CD14-positive monocyte (primary cell): ENCODE data around the gene HERC4. TPM values are rescaled to one million over a fixed set of nuclear protein-coding genes. Genes with fewer than 3 reads are reported as not detected.

Source experiments
- DNase-seq, 3 donors: peaks; one replicate each; pipeline ENCODE4 v3.0.0-alpha.2; 2011 to 2022
- H2AFZ ChIP-seq: 2 replicates; pipeline ENCODE4 v1.6.0; 2012; ENCODE audit warnings: mild to moderate bottlenecking, low read depth, low read length, inconsistent platforms; ENCODE audit not compliant: insufficient read depth, poor library complexity, severe bottlenecking
- H3K27ac ChIP-seq, 2 donors: 1 replicate in 1 of 2; 2 replicates in 1 of 2; pipeline ENCODE4 v1.5.1; 2012 to 2013; ENCODE audit warnings: low read length in 2 of 2, control low read depth in 1 of 2, inconsistent platforms in 1 of 2, low read depth in 1 of 2, mild to moderate bottlenecking in 1 of 2
- H3K27me3 ChIP-seq, 2 donors: one replicate each; pipeline versions ENCODE4 v1.6.0 to v1.6.1; 2011 to 2013; ENCODE audit warnings: low read length in 2 of 2; ENCODE audit not compliant: control insufficient read depth in 2 of 2, insufficient read depth in 2 of 2
- H3K36me3 ChIP-seq, 2 donors: replicated peaks in 1 of 2; 1 replicate in 1 of 2; 2 replicates in 1 of 2; pipeline versions ENCODE4 v1.5.1 to v1.6.1; 2012 to 2013; ENCODE audit warnings: low read length in 2 of 2, control low read depth in 1 of 2, inconsistent platforms in 1 of 2, mild to moderate bottlenecking in 1 of 2; ENCODE audit not compliant: insufficient read depth in 2 of 2, control insufficient read depth in 1 of 2
- H3K4me1 ChIP-seq, 2 donors: 1 replicate in 1 of 2; 2 replicates in 1 of 2; pipeline versions ENCODE4 v1.5.1 to v1.6.1; 2012 to 2013; ENCODE audit warnings: low read length in 2 of 2, control low read depth in 1 of 2, inconsistent platforms in 1 of 2, mild to moderate bottlenecking in 1 of 2, moderate library complexity in 1 of 2; ENCODE audit not compliant: insufficient read depth in 2 of 2, control insufficient read depth in 1 of 2
- H3K4me2 ChIP-seq: replicated peaks from 2 replicates; pipeline ENCODE3; 2012; ENCODE audit warnings: low read length, moderate library complexity, mild to moderate bottlenecking; ENCODE audit not compliant: poor library complexity, severe bottlenecking; ENCODE audit errors: extremely low read depth
- H3K4me3 ChIP-seq, 3 experiments: fragments of 200-600 bp in 1 of 3; sonication (generic) in 1 of 3; replicated peaks in 1 of 3; 1 replicate in 2 of 3; 2 replicates in 1 of 3; pipeline ENCODE4 v1.5.1; 2011 to 2013; ENCODE audit warnings: low read length in 3 of 3, mild to moderate bottlenecking in 3 of 3, control low read depth in 2 of 3, low read depth in 2 of 3, inconsistent platforms in 1 of 3, moderate library complexity in 1 of 3
- H3K79me2 ChIP-seq: 2 replicates; pipeline ENCODE4 v1.6.0; 2012; ENCODE audit warnings: mild to moderate bottlenecking, control low read depth, inconsistent platforms, low read length, moderate library complexity; ENCODE audit not compliant: insufficient read depth
- H3K9ac ChIP-seq: 2 replicates; pipeline ENCODE4 v1.6.0; 2017; ENCODE audit warnings: low read length, mild to moderate bottlenecking; ENCODE audit not compliant: insufficient read depth, poor library complexity, severe bottlenecking
- H3K9me3 ChIP-seq, 2 donors: replicated peaks in 1 of 2; 1 replicate in 1 of 2; 2 replicates in 1 of 2; pipeline versions ENCODE4 v1.5.1 to v1.6.1; 2012 to 2013; ENCODE audit warnings: low read length in 2 of 2, control low read depth in 1 of 2; ENCODE audit not compliant: control insufficient read depth in 1 of 2, insufficient read depth in 1 of 2
- H4K20me1 ChIP-seq: 2 replicates; pipeline ENCODE4 v1.6.0; 2012; ENCODE audit warnings: mild to moderate bottlenecking, low read length, control low read depth, moderate library complexity; ENCODE audit not compliant: insufficient read depth
- H3K27ac Mint-ChIP-seq, 7 donors: one replicate each; pipeline ENCODE4 v1.8.0; 2020; ENCODE audit warnings: mild to moderate bottlenecking in 7 of 7, mixed read lengths in 7 of 7, moderate library complexity in 6 of 7, inconsistent platforms in 2 of 7
- H3K27me3 Mint-ChIP-seq, 3 donors: one replicate each; pipeline ENCODE4 v1.8.0; 2021 to 2022; ENCODE audit warnings: low read depth in 3 of 3, mild to moderate bottlenecking in 3 of 3, mixed read lengths in 3 of 3, moderate library complexity in 3 of 3, inconsistent platforms in 1 of 3
- H3K36me3 Mint-ChIP-seq, 2 donors: one replicate each; pipeline ENCODE4 v1.8.0; 2020; ENCODE audit warnings: mixed read lengths in 2 of 2, inconsistent platforms in 1 of 2, mild to moderate bottlenecking in 1 of 2
- H3K4me1 Mint-ChIP-seq: one replicate; pipeline ENCODE4 v1.8.0; 2020; ENCODE audit warnings: mild to moderate bottlenecking, mixed read lengths
- H3K4me3 Mint-ChIP-seq, 2 donors: one replicate each; pipeline ENCODE4 v1.8.0; 2020; ENCODE audit warnings: mild to moderate bottlenecking in 2 of 2, mixed read lengths in 2 of 2, moderate library complexity in 1 of 2
- H3K9me3 Mint-ChIP-seq, 7 donors: one replicate each; pipeline ENCODE4 v1.8.0; 2020 to 2022; ENCODE audit warnings: mixed read lengths in 7 of 7, mild to moderate bottlenecking in 6 of 7, moderate library complexity in 6 of 7, inconsistent platforms in 2 of 7
- CTCF ChIP-seq: fragments of 200-600 bp; IDR thresholded peaks from one replicate; pipeline ENCODE4 v1.8.0; 2022; ENCODE audit warnings: antibody characterized with exemption, mild to moderate bottlenecking
- WGBS: methylation state at CpG from one replicate; pipeline ENCODE4 v1.1.5; 2013; ENCODE audit warnings: missing lambda C conversion rate; ENCODE audit not compliant: insufficient coverage; 5-methylcytosine and 5-hydroxymethylcytosine counted together
- intact Hi-C, 2 donors: fragments of 100-400 bp; cut with micrococcal nuclease; formaldehyde crosslinking; loops; one replicate each; pipeline versions ENCODE4 v1.15.0 to v1.15.1; 2023
- polyA plus RNA-seq, 3 donors: library from polyadenylated mRNA; depleted of rRNA in 1 of 3; unstranded in 2 of 3; stranded (reverse) in 1 of 3; fragments of 300-500 nt in 2 of 3; fragments of >200 nt in 1 of 3; fragmentation: Illumina TruSeq in 2 of 3; gene quantifications; 1 replicate in 2 of 3; 2 replicates in 1 of 3; pipeline ENCODE4 v1.2.3, GENCODE V29; 2012 to 2021

The HERC4 gene
- polyA plus RNA-seq, 3 donors: 10.7 to 17.5 (median 14.3) TPM

- H3K79me2 ChIP-seq: no peaks in the 10 kb centered on the region
- H3K9me3 Mint-ChIP-seq: peaks cover 0 to 3% (median 0%) of the 10 kb centered on the region in 7 donors
- intact Hi-C loops: no loop called here
- H3K36me3 Mint-ChIP-seq: no peaks in the 10 kb centered on the region
- H3K4me3 Mint-ChIP-seq: no peak overlapping the region
- no peak overlapping the region for H2AFZ ChIP-seq
- H3K4me1 Mint-ChIP-seq: no peaks in the 10 kb centered on the region
- no peaks in the 10 kb centered on the region for H3K9me3 ChIP-seq
- no peak overlapping the region for H3K27ac ChIP-seq
- no peak overlapping the region for H3K4me3 ChIP-seq
- H3K27me3 Mint-ChIP-seq: peaks cover 0 to 4% (median 0%) of the 10 kb centered on the region in 3 donors
- no peaks in the 10 kb centered on the region for H4K20me1 ChIP-seq
- no peaks in the 10 kb centered on the region for H3K27me3 ChIP-seq
- no peak for DNase-seq
- WGBS: no CpG with 5 or more reads among the region's 1 CpG
- H3K27ac Mint-ChIP-seq: no peak overlapping the region
- no peak for TF ChIP-seq CTCF
- H3K36me3 ChIP-seq: no peaks in the 10 kb centered on the region
- no peaks in the 10 kb centered on the region for H3K4me1 ChIP-seq
- H3K4me2 ChIP-seq: no peak overlapping the region
- no peak overlapping the region for H3K9ac ChIP-seq
Measured at GRCh38 chr10:68112837-68113236, 37.8 kb upstream of the HERC4 start.

- no peak overlapping the region for H2AFZ ChIP-seq
- H3K9me3 ChIP-seq: no peaks in the 10 kb centered on the region
- no peak overlapping the region for H3K4me2 ChIP-seq
- H3K4me1 ChIP-seq: no peaks in the 10 kb centered on the region
- 82% methylated on average over 2 of the region's 2 CpGs for WGBS
- DNase-seq: no peak
- H3K36me3 ChIP-seq: no peaks in the 10 kb centered on the region
- Mint-ChIP-seq H3K9me3 (peaks cover 0 to 2% (median 0%) of the 10 kb centered on the region in 7 donors), H3K4me3 (no peak overlapping the region), H3K27ac (no peak overlapping the region), H3K4me1 (no peaks in the 10 kb centered on the region), H3K36me3 (no peaks in the 10 kb centered on the region), H3K27me3 (peaks cover 0 to 4% (median 0%) of the 10 kb centered on the region in 3 donors)
- H3K27ac ChIP-seq: no peak overlapping the region
- no peaks in the 10 kb centered on the region for H3K27me3 ChIP-seq
- no peaks in the 10 kb centered on the region for H3K79me2 ChIP-seq
- TF ChIP-seq CTCF: no peak
- intact Hi-C loops: no loop called here
- H4K20me1 ChIP-seq: no peaks in the 10 kb centered on the region
- H3K4me3 ChIP-seq: no peak overlapping the region
- H3K9ac ChIP-seq: no peak overlapping the region
Measured at GRCh38 chr10:68111584-68111983, 36.5 kb upstream of the HERC4 start.
